GM19025 (cell line): ENCODE measurements around the gene JADE3.

Experiments used
- ATAC-seq: cut with Tn5 transposase; IDR thresholded peaks from one replicate; pipeline ENCODE4 v1.9.1; 2021; ENCODE audit warnings: mild to moderate bottlenecking, low read depth, moderate library complexity; ENCODE audit not compliant: unreplicated experiment

Gene JADE3

GRCh38 chrX:47098338-47099094 lies 186.3 kb downstream of the JADE3 start:
- no peak for ATAC-seq

- no peak for ATAC-seq
Observed at GRCh38 chrX:47101206-47101605, 189.0 kb downstream of the JADE3 start.
